T-helper 22 cell (primary cell): Measurements from ENCODE around the gene RNF123.
"Not testable (repeated sequence)": the region's sequence is repeated elsewhere in the genome, so short reads cannot be mapped to it uniquely, and the experiment has no call there.

Experiments
- DNase-seq: peaks from one replicate; pipeline ENCODE4 v3.0.0-alpha.2; 2020; ENCODE audit warnings: low read depth

The RNF123 gene

GRCh38 chr3:49720855-49721595 lies 31.7 kb downstream of the RNF123 start:
- DNase-seq, result no peak

- no peak for DNase-seq
These were observed 32.2 kb downstream of the RNF123 start for GRCh38 chr3:49721596-49721895.

- no peak for DNase-seq
These were observed 32.8 kb downstream of the RNF123 start for GRCh38 chr3:49721896-49722781.

GRCh38 chr3:49722896-49723295 lies 33.5 kb downstream of the RNF123 start:
- DNase-seq, result no peak

GRCh38 chr3:49723296-49723627 lies 33.9 kb downstream of the RNF123 start:
- DNase-seq, result peak; percentile 51

- DNase-seq, result peak; percentile 89
These were observed 34.5 kb downstream of the RNF123 start, which contains the start of gene GMPPB for GRCh38 chr3:49723628-49724551. Gene GMPPB, minus strand, starts transcription at chr3:49723951. Its CDS starts 225 bp downstream, at chr3:49723726.

- peak; percentile 46 for DNase-seq
These were observed 35.2 kb downstream of the RNF123 start for GRCh38 chr3:49724586-49724985.

- DNase-seq, result no peak
These were observed 36.7 kb downstream of the RNF123 start for GRCh38 chr3:49725906-49726681.

- no peak for DNase-seq
These were observed 38.0 kb downstream of the RNF123 start for GRCh38 chr3:49727154-49727923.

- no peak for DNase-seq
These were observed 38.6 kb downstream of the RNF123 start for GRCh38 chr3:49727924-49728361.

- no peak for DNase-seq
These were observed 40.7 kb downstream of the RNF123 start for GRCh38 chr3:49729966-49730609.

GRCh38 chr3:49732597-49732996 lies 43.2 kb downstream of the RNF123 start:
- no peak for DNase-seq

GRCh38 chr3:49733551-49733950 lies 44.2 kb downstream of the RNF123 start:
- DNase-seq, result no peak

- no peak for DNase-seq
These were observed 45.4 kb downstream of the RNF123 start for GRCh38 chr3:49734752-49735151.

GRCh38 chr3:49738067-49738713 lies 48.8 kb downstream of the RNF123 start:
- DNase-seq, result no peak

- DNase-seq, result no peak
These were observed 51.1 kb downstream of the RNF123 start for GRCh38 chr3:49740427-49740826.

GRCh38 chr3:49745986-49746385 lies 56.6 kb downstream of the RNF123 start:
- DNase-seq, result no peak

- no peak for DNase-seq
These were observed 58.6 kb downstream of the RNF123 start for GRCh38 chr3:49747792-49748480.

- not testable (repeated sequence) for DNase-seq
These were observed 59.5 kb downstream of the RNF123 start for GRCh38 chr3:49748874-49749273.
